WTC11 (cell line): ENCODE results near the gene BHMT2. TPM values are rescaled to one million over a fixed set of nuclear protein-coding genes. Genes with fewer than 3 reads are reported as not detected.

ENCODE experiments used
- ATAC-seq: fragments of 200-7000 bp; cut with Tn5 transposase; 2 replicates; pipeline ENCODE4 v1.10.0; 2021; ENCODE audit warnings: mild to moderate bottlenecking, moderate library complexity
- CTCF ChIA-PET: fragments of 300-600 bp; sonication (Branson Sonifier 250); formaldehyde crosslinking; loops from one replicate; lab custom pipeline; 2021; ENCODE audit warnings: antibody characterized with exemption; lab: Charles Lee
- POLR2A ChIA-PET: fragments of 350-600 bp; sonication (Branson Sonifier 250); formaldehyde crosslinking; loops from one replicate; lab custom pipeline; 2021; ENCODE audit warnings: antibody characterized with exemption; lab: Charles Lee
- DNase-seq: peaks from one replicate; pipeline ENCODE4 v3.0.0; 2021; ENCODE audit warnings: low spot score
- H3K27ac Mint-ChIP-seq: 2 replicates; pipeline ENCODE4 v1.8.0; 2021; ENCODE audit warnings: mixed read lengths
- H3K27me3 Mint-ChIP-seq: 2 replicates; pipeline ENCODE4 v1.8.0; 2021; ENCODE audit warnings: low read depth, mild to moderate bottlenecking, moderate library complexity, mixed read lengths
- H3K36me3 Mint-ChIP-seq: 2 replicates; pipeline ENCODE4 v1.8.0; 2021; ENCODE audit warnings: mixed read lengths
- H3K4me1 Mint-ChIP-seq: 2 replicates; pipeline ENCODE4 v1.8.0; 2022; ENCODE audit warnings: mixed read lengths
- H3K4me3 Mint-ChIP-seq: 2 replicates; pipeline ENCODE4 v1.8.0; 2021; ENCODE audit warnings: mild to moderate bottlenecking, moderate library complexity, mixed read lengths
- H3K9me3 Mint-ChIP-seq: 2 replicates; pipeline ENCODE4 v1.8.0; 2021; ENCODE audit warnings: mixed read lengths
- ATF1 ChIP-seq: sonication (generic); formaldehyde crosslinking; IDR thresholded peaks from 2 replicates; pipeline ENCODE4 v1.8.1; 2023; ENCODE audit warnings: mild to moderate bottlenecking, moderate library complexity, missing genetic modification reagents
- E2F4 ChIP-seq: sonication (generic); formaldehyde crosslinking; IDR thresholded peaks from 2 replicates; pipeline ENCODE4 v1.8.1; 2022; ENCODE audit warnings: low read depth, mild to moderate bottlenecking, moderate library complexity, missing genetic modification reagents, borderline replicate concordance
- ELF4 ChIP-seq: sonication (generic); formaldehyde crosslinking; IDR thresholded peaks from 2 replicates; pipeline ENCODE4 v1.8.1; 2022; ENCODE audit warnings: low read depth, mild to moderate bottlenecking, moderate library complexity, missing genetic modification reagents
- GABPB1 ChIP-seq: sonication (generic); formaldehyde crosslinking; IDR thresholded peaks from 2 replicates; pipeline ENCODE4 v1.8.1; 2023; ENCODE audit warnings: mild to moderate bottlenecking, missing genetic modification reagents
- HMGA2 ChIP-seq: fragments of 250-450 bp; sonication (Bioruptor Pico); IDR thresholded peaks from 2 replicates; pipeline ENCODE4 v1.4.0; 2021; ENCODE audit warnings: mild to moderate bottlenecking, moderate library complexity
- IRF2 ChIP-seq: sonication (generic); formaldehyde crosslinking; IDR thresholded peaks from 2 replicates; pipeline ENCODE4 v1.8.0; 2022; ENCODE audit warnings: low read depth, missing genetic modification reagents, borderline replicate concordance
- NFYB ChIP-seq: sonication (generic); formaldehyde crosslinking; conservative IDR thresholded peaks from 2 replicates; pipeline ENCODE4 v1.8.0; 2022; ENCODE audit warnings: low read depth, missing genetic modification reagents
- NR1H2 ChIP-seq: sonication (generic); formaldehyde crosslinking; IDR thresholded peaks from 2 replicates; pipeline ENCODE4 v1.9.0; 2021; ENCODE audit warnings: mild to moderate bottlenecking, moderate library complexity, missing genetic modification reagents
- PREB ChIP-seq: sonication (generic); formaldehyde crosslinking; IDR thresholded peaks from 2 replicates; pipeline ENCODE4 v1.8.1; 2022; ENCODE audit warnings: mild to moderate bottlenecking, missing genetic modification reagents, moderate library complexity, borderline replicate concordance
- RORB ChIP-seq: fragments of 250-450 bp; sonication (Bioruptor Pico); IDR thresholded peaks from 2 replicates; pipeline ENCODE4 v1.9.0; 2021; ENCODE audit warnings: mild to moderate bottlenecking
- SMAD4 ChIP-seq: sonication (generic); formaldehyde crosslinking; IDR thresholded peaks from 2 replicates; pipeline ENCODE4 v1.8.0; 2022; ENCODE audit warnings: mild to moderate bottlenecking, missing genetic modification reagents
- TEAD4 ChIP-seq: sonication (generic); formaldehyde crosslinking; IDR thresholded peaks from 2 replicates; pipeline ENCODE4 v1.8.0; 2022; ENCODE audit warnings: mild to moderate bottlenecking, missing genetic modification reagents
- USF1 ChIP-seq: sonication (generic); formaldehyde crosslinking; IDR thresholded peaks from 2 replicates; pipeline ENCODE4 v1.8.0; 2022; ENCODE audit warnings: mild to moderate bottlenecking, missing genetic modification reagents
- ZBTB21 ChIP-seq: sonication (generic); formaldehyde crosslinking; IDR thresholded peaks from 2 replicates; pipeline ENCODE4 v1.8.1; 2023; ENCODE audit warnings: mild to moderate bottlenecking, missing genetic modification reagents, borderline replicate concordance
- ZNF138 ChIP-seq: sonication (generic); formaldehyde crosslinking; conservative IDR thresholded peaks from 2 replicates; pipeline ENCODE4 v1.8.1; 2022; ENCODE audit warnings: mild to moderate bottlenecking, moderate library complexity, missing genetic modification reagents
- ZNF232 ChIP-seq: sonication (generic); formaldehyde crosslinking; IDR thresholded peaks from 2 replicates; pipeline ENCODE4 v1.8.0; 2022; ENCODE audit warnings: mild to moderate bottlenecking, missing genetic modification reagents
- ZNF317 ChIP-seq: sonication (generic); formaldehyde crosslinking; IDR thresholded peaks from 2 replicates; pipeline ENCODE4 v1.8.1; 2023; ENCODE audit warnings: low read depth, mild to moderate bottlenecking, moderate library complexity, missing genetic modification reagents, borderline replicate concordance
- ZNF532 ChIP-seq: fragments of 250-450 bp; sonication (Bioruptor Pico); IDR thresholded peaks from 2 replicates; pipeline ENCODE4 v1.9.0; 2021; ENCODE audit warnings: mild to moderate bottlenecking, borderline replicate concordance
- total RNA-seq: library from RNA; stranded (reverse); gene quantifications from 3 replicates; pipeline ENCODE4 v1.2.3, GENCODE V29; 2021
- TF ChIP-seq, protein P1 (sequence below): fragments of 200-600 bp; IDR thresholded peaks from 2 replicates; pipeline ENCODE4 v1.8.0; 2022; ENCODE audit warnings: antibody characterized with exemption
- TF ChIP-seq, protein P2 (sequence below): fragments of 250-450 bp; sonication (Bioruptor Pico); IDR thresholded peaks from 2 replicates; pipeline ENCODE4 v1.9.0; 2021; ENCODE audit warnings: moderate library complexity, mild to moderate bottlenecking, inconsistent platforms, borderline replicate concordance
- TF ChIP-seq, protein P3 (sequence below): sonication (generic); formaldehyde crosslinking; IDR thresholded peaks from 2 replicates; pipeline ENCODE4 v1.8.1; 2023; ENCODE audit warnings: mild to moderate bottlenecking, missing genetic modification reagents, moderate library complexity
- TF ChIP-seq, protein P4 (sequence below): sonication (generic); formaldehyde crosslinking; IDR thresholded peaks from 2 replicates; pipeline ENCODE4 v1.8.1; 2023; ENCODE audit warnings: mild to moderate bottlenecking, missing genetic modification reagents

BHMT2 gene
- total RNA-seq, 1 experiment from 2014 or later: 0.11 TPM

GRCh38 chr5:79080804-79081203, 11.2 kb downstream of the BHMT2 start (continued):
- TF ChIP-seq ZNF532 (CRISPR knock-in tag) (no peak), USF1 (CRISPR knock-in tag) (no peak), IRF2 (CRISPR knock-in tag) (no peak), RORB (CRISPR knock-in tag) (no peak), ATF1 (no peak), NFYB (CRISPR knock-in tag) (no peak), ZNF317 (CRISPR knock-in tag) (no peak), NR1H2 (no peak), ELF4 (CRISPR knock-in tag) (no peak), ZNF138 (CRISPR knock-in tag) (no peak), PREB (CRISPR knock-in tag) (no peak), SMAD4 (CRISPR knock-in tag) (no peak), TEAD4 (CRISPR knock-in tag) (no peak)
- TF ChIP-seq, protein P1, sequence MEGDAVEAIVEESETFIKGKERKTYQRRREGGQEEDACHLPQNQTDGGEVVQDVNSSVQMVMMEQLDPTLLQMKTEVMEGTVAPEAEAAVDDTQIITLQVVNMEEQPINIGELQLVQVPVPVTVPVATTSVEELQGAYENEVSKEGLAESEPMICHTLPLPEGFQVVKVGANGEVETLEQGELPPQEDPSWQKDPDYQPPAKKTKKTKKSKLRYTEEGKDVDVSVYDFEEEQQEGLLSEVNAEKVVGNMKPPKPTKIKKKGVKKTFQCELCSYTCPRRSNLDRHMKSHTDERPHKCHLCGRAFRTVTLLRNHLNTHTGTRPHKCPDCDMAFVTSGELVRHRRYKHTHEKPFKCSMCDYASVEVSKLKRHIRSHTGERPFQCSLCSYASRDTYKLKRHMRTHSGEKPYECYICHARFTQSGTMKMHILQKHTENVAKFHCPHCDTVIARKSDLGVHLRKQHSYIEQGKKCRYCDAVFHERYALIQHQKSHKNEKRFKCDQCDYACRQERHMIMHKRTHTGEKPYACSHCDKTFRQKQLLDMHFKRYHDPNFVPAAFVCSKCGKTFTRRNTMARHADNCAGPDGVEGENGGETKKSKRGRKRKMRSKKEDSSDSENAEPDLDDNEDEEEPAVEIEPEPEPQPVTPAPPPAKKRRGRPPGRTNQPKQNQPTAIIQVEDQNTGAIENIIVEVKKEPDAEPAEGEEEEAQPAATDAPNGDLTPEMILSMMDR: no peak

- Mint-ChIP-seq H3K27me3 (no peaks in the 10 kb centered on the region), H3K4me1 (0 out of 2 replicates have a peak, but pooled peaks cover 4% of the 10 kb centered on the region), H3K4me3 (no peak overlapping the region), H3K36me3 (no peaks in the 10 kb centered on the region), H3K9me3 (no peaks in the 10 kb centered on the region), H3K27ac (no peak overlapping the region)
- DNase-seq (no peak), ATAC-seq (no peak)
- TF ChIP-seq, protein P2, sequence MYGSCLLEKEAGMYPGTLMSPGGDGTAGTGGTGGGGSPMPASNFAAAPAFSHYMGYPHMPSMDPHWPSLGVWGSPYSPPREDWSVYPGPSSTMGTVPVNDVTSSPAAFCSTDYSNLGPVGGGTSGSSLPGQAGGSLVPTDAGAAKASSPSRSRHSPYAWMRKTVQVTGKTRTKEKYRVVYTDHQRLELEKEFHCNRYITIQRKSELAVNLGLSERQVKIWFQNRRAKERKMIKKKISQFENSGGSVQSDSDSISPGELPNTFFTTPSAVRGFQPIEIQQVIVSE: no peak
- CTCF ChIA-PET: no interaction called here
- POLR2A ChIA-PET: no interaction called here
Measured at GRCh38 chr5:79081779-79082178, 12.2 kb downstream of the BHMT2 start.

DNA sequence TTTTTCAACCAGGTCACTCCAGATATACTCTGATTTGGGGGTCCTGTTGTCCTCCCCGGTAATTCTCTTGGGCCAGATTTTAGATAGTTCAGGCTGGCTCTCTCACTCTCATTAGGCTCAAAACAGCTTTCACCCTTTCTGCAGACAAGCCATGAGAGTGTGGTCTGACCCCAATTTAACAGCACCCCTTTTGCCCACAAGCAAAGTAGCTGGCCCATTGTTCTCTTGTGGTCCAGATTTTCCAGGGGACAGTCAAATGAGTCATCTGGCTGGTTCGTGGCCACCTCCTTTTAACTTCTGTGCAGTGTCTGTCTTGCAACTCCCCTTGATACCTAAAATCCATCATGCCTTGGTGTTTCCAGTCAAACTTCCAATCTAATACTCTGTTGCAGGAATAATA, 16.5 kb downstream of the BHMT2 start:
- peaks cover 4% of the 10 kb centered on the region; the same call in 1 of the 2 replicates for H3K4me1 Mint-ChIP-seq
- H3K4me3 Mint-ChIP-seq: no peak overlapping the region
- H3K27me3 Mint-ChIP-seq: no peaks in the 10 kb centered on the region
- no peaks in the 10 kb centered on the region for H3K9me3 Mint-ChIP-seq
- ChIA-PET POLR2A (no interaction called here), CTCF (no interaction called here)
- ATAC-seq: no peak
- DNase-seq: no peak
- no peak overlapping the region for H3K27ac Mint-ChIP-seq
- no peaks in the 10 kb centered on the region for H3K36me3 Mint-ChIP-seq
- TF ChIP-seq E2F4 (CRISPR knock-in tag) (no peak), HMGA2 (CRISPR knock-in tag) (no peak), ZNF232 (CRISPR knock-in tag) (no peak), GABPB1 (CRISPR knock-in tag) (no peak), ZBTB21 (no peak)
- TF ChIP-seq, protein P3, sequence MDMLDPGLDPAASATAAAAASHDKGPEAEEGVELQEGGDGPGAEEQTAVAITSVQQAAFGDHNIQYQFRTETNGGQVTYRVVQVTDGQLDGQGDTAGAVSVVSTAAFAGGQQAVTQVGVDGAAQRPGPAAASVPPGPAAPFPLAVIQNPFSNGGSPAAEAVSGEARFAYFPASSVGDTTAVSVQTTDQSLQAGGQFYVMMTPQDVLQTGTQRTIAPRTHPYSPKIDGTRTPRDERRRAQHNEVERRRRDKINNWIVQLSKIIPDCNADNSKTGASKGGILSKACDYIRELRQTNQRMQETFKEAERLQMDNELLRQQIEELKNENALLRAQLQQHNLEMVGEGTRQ: no peak
- TF ChIP-seq, protein P4, sequence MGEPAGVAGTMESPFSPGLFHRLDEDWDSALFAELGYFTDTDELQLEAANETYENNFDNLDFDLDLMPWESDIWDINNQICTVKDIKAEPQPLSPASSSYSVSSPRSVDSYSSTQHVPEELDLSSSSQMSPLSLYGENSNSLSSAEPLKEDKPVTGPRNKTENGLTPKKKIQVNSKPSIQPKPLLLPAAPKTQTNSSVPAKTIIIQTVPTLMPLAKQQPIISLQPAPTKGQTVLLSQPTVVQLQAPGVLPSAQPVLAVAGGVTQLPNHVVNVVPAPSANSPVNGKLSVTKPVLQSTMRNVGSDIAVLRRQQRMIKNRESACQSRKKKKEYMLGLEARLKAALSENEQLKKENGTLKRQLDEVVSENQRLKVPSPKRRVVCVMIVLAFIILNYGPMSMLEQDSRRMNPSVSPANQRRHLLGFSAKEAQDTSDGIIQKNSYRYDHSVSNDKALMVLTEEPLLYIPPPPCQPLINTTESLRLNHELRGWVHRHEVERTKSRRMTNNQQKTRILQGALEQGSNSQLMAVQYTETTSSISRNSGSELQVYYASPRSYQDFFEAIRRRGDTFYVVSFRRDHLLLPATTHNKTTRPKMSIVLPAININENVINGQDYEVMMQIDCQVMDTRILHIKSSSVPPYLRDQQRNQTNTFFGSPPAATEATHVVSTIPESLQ (CRISPR knock-in tag): no peak
